HG03064 (cell line): ENCODE results near the gene DEF6.

Source experiments
- ATAC-seq: cut with Tn5 transposase; IDR thresholded peaks from one replicate; pipeline ENCODE4 v1.9.1; 2021; ENCODE audit warnings: low read depth; ENCODE audit not compliant: unreplicated experiment

Gene DEF6

GRCh38 chr6:35275744-35276260 lies 21.8 kb upstream of the DEF6 start:
- no peak for ATAC-seq

- no peak for ATAC-seq
Observed at GRCh38 chr6:35278708-35279107, 18.9 kb upstream of the DEF6 start.

GRCh38 chr6:35280903-35281302 lies 16.7 kb upstream of the DEF6 start:
- ATAC-seq: no peak

GRCh38 chr6:35282472-35282871 lies 15.1 kb upstream of the DEF6 start:
- ATAC-seq: no peak

- no peak for ATAC-seq
Observed at GRCh38 chr6:35283361-35283760, 14.3 kb upstream of the DEF6 start.

- ATAC-seq: no peak
Observed at GRCh38 chr6:35287671-35288396, 9.8 kb upstream of the DEF6 start.

- no peak for ATAC-seq
Observed at GRCh38 chr6:35288834-35289233, 8.8 kb upstream of the DEF6 start.

GRCh38 chr6:35291491-35291890 lies 6.1 kb upstream of the DEF6 start:
- ATAC-seq: no peak

- no peak for ATAC-seq
Observed at GRCh38 chr6:35292494-35292893, 5.1 kb upstream of the DEF6 start.

- ATAC-seq: no peak
Observed at GRCh38 chr6:35293681-35294080, 3.9 kb upstream of the DEF6 start.

GRCh38 chr6:35294308-35294945 lies 3.2 kb upstream of the DEF6 start:
- ATAC-seq: no peak

GRCh38 chr6:35295036-35295435 lies 2.6 kb upstream of the DEF6 start:
- ATAC-seq: no peak

- ATAC-seq: no peak
Observed at GRCh38 chr6:35295521-35296315, 1.9 kb upstream of the DEF6 start.

GRCh38 chr6:35296931-35297600 lies 552 bp upstream of the DEF6 start:
- no peak for ATAC-seq

- ATAC-seq: no peak
Observed at GRCh38 chr6:35298625-35299140, 1.1 kb downstream of the DEF6 start.

- ATAC-seq: no peak
Observed at GRCh38 chr6:35299674-35300073, 2.1 kb downstream of the DEF6 start.

GRCh38 chr6:35300848-35301247 lies 3.2 kb downstream of the DEF6 start:
- no peak for ATAC-seq

- peak; percentile 63 for ATAC-seq
Observed at GRCh38 chr6:35302604-35303241, 5.1 kb downstream of the DEF6 start.

GRCh38 chr6:35304299-35304698 lies 6.7 kb downstream of the DEF6 start:
- ATAC-seq: no peak

GRCh38 chr6:35305117-35305516 lies 7.5 kb downstream of the DEF6 start:
- ATAC-seq: no peak
